ENCODE results near the gene SHH. TPM values are rescaled to one million over a fixed set of nuclear protein-coding genes. Genes with fewer than 3 reads are reported as not detected.

Gene SHH
- total and polyA plus RNA-seq, 9 donors: 0.33 to 0.48 TPM; not detected in 7

GRCh38 chr7:155824227-155824886 is 12.1 kb upstream of the SHH start:
- 69 to 76% (median 75%) methylated on average over 17 of the region's 17 CpGs for WGBS, 3 donors
- Histone ChIP-seq H3K36me3 (no peaks in the 10 kb centered on the region), H3K27ac (no peak overlapping the region), H3K27me3 (no peaks in the 10 kb centered on the region), H3K4me3 (no peak overlapping the region), H3K4me1 (ENCODE audit: insufficient read depth) (no peaks in the 10 kb centered on the region), H3K9me3 (no peaks in the 10 kb centered on the region)
- intact Hi-C loops (cut with DNase I): no loop called here
- DNase-seq: no peak
- no peak for TF ChIP-seq CTCF (IDR thresholded peaks at IDR 0.05)
- TF ChIP-seq EP300 (IDR thresholded peaks at IDR 0.05): no peak
- TF ChIP-seq POLR2A (IDR thresholded peaks at IDR 0.05): no peak

DNA sequence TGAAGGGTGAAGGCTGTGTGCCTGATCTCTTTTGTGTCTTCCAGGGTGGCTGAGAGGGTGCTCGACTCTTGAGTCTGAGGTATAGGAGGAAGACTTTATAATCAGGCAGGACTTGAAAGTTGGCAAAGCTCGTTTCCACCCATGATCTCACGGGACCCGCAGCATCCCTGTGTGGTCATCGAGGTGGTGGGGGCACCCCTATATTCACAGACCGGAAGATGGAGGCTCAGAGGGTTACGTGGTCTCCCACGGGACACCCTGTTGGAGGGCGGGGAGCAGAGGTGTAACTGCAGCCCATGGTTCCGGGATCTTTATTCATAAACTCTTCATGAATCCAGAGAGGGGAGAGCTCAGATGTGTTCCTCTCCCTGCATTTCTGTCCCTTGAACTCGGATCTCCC is 9.6 kb upstream of the SHH start:
- 80 to 89% (median 83%) methylated on average over 11 of the region's 11 CpGs for WGBS, 3 donors
- no peak overlapping the region for H3K4me3 ChIP-seq
- no peak for DNase-seq
- intact Hi-C loops (cut with DNase I): no loop called here
- H3K27me3 ChIP-seq: no peaks in the 10 kb centered on the region
- H3K4me1 ChIP-seq (ENCODE audit: insufficient read depth): no peaks in the 10 kb centered on the region
- no peak overlapping the region for H3K27ac ChIP-seq
- H3K9me3 ChIP-seq: no peaks in the 10 kb centered on the region
- TF ChIP-seq EP300 (IDR thresholded peaks at IDR 0.05): no peak
- TF ChIP-seq CTCF (IDR thresholded peaks at IDR 0.05): no peak
- no peak for TF ChIP-seq POLR2A (IDR thresholded peaks at IDR 0.05)
- H3K36me3 ChIP-seq: no peaks in the 10 kb centered on the region

- no peak for DNase-seq
- no peak overlapping the region for H3K4me3 ChIP-seq
- no peaks in the 10 kb centered on the region for H3K4me1 ChIP-seq (ENCODE audit: insufficient read depth)
- no peaks in the 10 kb centered on the region for H3K27me3 ChIP-seq
- H3K36me3 ChIP-seq: no peaks in the 10 kb centered on the region
- no peak overlapping the region for H3K27ac ChIP-seq
- WGBS, 3 donors: 70 to 73% (median 72%) methylated on average over 13 of the region's 13 CpGs
- intact Hi-C loops (cut with DNase I): no loop called here
- H3K9me3 ChIP-seq: no peaks in the 10 kb centered on the region
- TF ChIP-seq EP300 (IDR thresholded peaks at IDR 0.05) (no peak), CTCF (IDR thresholded peaks at IDR 0.05) (no peak), POLR2A (IDR thresholded peaks at IDR 0.05) (no peak)
Measured at GRCh38 chr7:155820788-155821187, 8.5 kb upstream of the SHH start.

DNA sequence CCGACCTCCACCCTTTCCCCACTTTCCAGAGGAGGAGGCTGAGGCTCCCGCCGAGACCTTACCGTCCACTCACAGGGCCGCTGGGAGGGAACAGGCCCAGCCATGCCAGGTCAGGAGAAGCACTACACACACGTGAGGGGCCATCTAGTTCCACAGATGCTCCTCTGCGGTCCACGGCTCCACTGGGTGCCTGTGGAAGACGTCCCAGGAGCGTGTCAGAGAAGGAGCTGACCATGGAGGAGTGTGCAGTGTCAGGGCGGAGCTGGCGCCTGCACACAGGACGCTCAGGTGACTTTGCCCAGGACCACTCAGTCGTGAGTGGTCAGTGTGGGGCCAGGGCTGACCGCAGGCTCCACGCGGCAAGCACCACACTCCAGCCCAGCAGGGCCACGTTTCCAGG is 8.0 kb upstream of the SHH start:
- TF ChIP-seq CTCF (IDR thresholded peaks at IDR 0.05) (no peak), EP300 (IDR thresholded peaks at IDR 0.05) (no peak), POLR2A (IDR thresholded peaks at IDR 0.05) (no peak)
- H3K36me3 ChIP-seq: no peaks in the 10 kb centered on the region
- H3K27ac ChIP-seq: no peak overlapping the region
- intact Hi-C loops (cut with DNase I): no loop called here
- no peaks in the 10 kb centered on the region for H3K9me3 ChIP-seq
- H3K27me3 ChIP-seq: no peaks in the 10 kb centered on the region
- no peaks in the 10 kb centered on the region for H3K4me1 ChIP-seq (ENCODE audit: insufficient read depth)
- no peak for DNase-seq
- H3K4me3 ChIP-seq: no peak overlapping the region
- 82 to 85% (median 84%) methylated on average over 17 to 18 of the region's 18 CpGs for WGBS, 3 donors
